Motor neuron (in vitro differentiated cells): Measurements from ENCODE around the gene UBXN2A. TPM values are rescaled to one million over a fixed set of nuclear protein-coding genes. Genes with fewer than 3 reads are reported as not detected.

ENCODE experiments used
- ATAC-seq, 8 experiments: fragments of 200-7000 bp; cut with Tn5 transposase; replicated peaks in 6 of 8; 2 replicates each; pipeline ENCODE4 v1.8.0; 2021; ENCODE audit warnings: mild to moderate bottlenecking in 8 of 8, moderate library complexity in 8 of 8
- H3K27ac ChIP-seq, 2 donors: fragments of 250-450 bp; sonication (Bioruptor Pico); 2 replicates each; pipeline ENCODE4 v1.9.0; 2021; ENCODE audit warnings: antibody characterized with exemption in 2 of 2, mild to moderate bottlenecking in 2 of 2, moderate library complexity in 1 of 2
- H3K4me1 ChIP-seq, 2 donors: fragments of 250-450 bp; sonication (Bioruptor Pico); replicated peaks in 1 of 2; 2 replicates each; pipeline ENCODE4 v1.6.1; 2021; ENCODE audit warnings: antibody characterized with exemption in 2 of 2, mild to moderate bottlenecking in 2 of 2, moderate library complexity in 1 of 2
- H3K4me3 ChIP-seq, 5 donors: fragments of 250-450 bp; sonication (Bioruptor Pico); 2 replicates each; pipeline ENCODE4 v1.9.0; 2021; ENCODE audit warnings: antibody characterized with exemption in 5 of 5, mild to moderate bottlenecking in 5 of 5, moderate library complexity in 4 of 5
- WGBS, 10 experiments: fragments of 450-650 bp; shearing (Covaris generic); methylation state at CpG; one replicate each; pipeline ENCODE4 v1.0.0; 2022; 5-methylcytosine and 5-hydroxymethylcytosine counted together
- in situ Hi-C, 9 experiments: fragments of 400-800 bp; cut with MboI; loops; one replicate each; pipeline ENCODE4 v1.15.0; 2021; ENCODE audit warnings: low sequenced_read_pairs in 9 of 9, low pct_unique_long_range_greater_than_20kb in 2 of 9; ENCODE audit not compliant: unreplicated experiment in 9 of 9
- total RNA-seq, 8 experiments: library from RNA; unstranded; fragments of 300-600 nt; gene quantifications; 2 replicates each; pipeline versions ENCODE4 v1.2.3 to v1.2.4, GENCODE V29; 2022

The UBXN2A gene
- total RNA-seq, 8 experiments from 2014 or later: 12.7 to 18.2 (median 14.1) TPM

DNA sequence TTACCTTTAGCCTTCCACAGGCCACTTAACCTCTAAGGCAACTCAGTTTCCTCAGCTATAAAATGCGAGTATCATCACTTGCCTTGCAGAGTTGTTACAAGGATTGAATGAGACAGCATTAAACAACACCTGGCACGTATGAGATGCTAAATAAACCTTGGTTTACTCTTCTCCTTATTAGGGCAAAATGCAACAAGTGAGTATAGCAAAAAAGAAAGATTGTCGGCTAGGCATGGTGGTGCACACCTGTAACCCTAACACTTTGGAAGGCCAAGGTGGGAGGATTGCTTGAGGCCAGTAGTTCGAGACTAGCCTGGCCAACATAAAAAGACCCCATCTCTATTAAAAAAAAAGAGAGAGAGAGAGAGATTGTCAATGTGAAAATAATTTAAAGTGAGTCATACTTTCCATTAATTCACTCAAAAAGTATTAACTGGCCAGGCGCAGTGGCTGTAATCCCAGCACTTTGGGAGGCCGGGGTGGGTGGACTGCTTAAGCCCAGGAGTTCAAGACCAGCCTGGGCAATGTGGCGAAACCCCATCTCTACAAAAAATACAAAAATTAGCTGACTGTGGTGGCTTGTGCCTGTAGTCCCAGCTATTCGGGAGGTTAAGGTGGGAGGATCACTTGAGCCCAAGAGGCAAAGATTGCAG, 21.3 kb upstream of the UBXN2A start:
- Histone ChIP-seq H3K4me3 (no peak overlapping the region), H3K4me1 (no peaks in the 10 kb centered on the region), H3K27ac (no peak overlapping the region)
- in situ Hi-C loops: no loop called here
- ATAC-seq: no peak
- 67 to 100% (median 93%) methylated on average over 1 to 8 of the region's 8 CpGs; no CpG with 5 or more reads in 2 of the 10 experiments for WGBS, 10 experiments

DNA sequence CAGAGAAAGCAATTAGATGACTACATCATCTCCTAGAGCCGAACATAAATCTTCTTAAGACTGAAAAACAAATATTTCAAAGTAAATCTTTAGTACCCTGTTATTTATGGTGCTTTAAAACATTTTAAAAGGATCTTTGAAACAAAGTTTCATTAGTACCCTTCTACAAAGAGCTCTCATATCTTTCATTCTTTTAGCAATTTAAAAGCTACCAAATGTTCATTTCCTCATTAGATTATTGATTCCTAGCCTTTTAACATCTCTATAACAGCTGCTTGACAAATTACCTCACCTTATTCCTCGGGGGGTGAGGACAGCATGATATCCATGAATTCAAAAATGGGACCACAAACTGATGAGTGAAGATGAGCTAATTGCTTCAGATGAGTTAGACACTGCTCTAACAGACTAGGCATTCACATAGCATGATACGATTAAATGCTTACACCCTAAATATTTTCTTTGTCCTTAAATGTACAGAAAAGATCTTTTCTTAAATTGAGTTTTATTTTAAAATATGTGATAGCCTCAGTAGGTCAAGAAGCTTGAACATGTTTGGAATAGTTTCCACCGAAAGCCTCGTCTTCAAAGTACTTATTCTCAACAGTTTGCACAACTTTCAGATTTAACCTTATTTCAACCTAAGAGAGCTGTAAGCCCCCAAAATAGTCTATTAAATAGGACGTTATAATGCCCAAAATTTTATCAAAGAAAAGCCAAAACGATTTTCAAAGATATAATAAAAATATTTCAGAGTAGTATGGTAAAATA, 15.5 kb upstream of the UBXN2A start:
- Histone ChIP-seq H3K27ac (no peak overlapping the region), H3K4me1 (peaks cover 3 to 18% of the 10 kb centered on the region in 2 donors), H3K4me3 (peak overlapping the region; percentile 61 to 95 (median 74))
- WGBS, 10 experiments: 0 to 45% (median 30%) methylated on average over 1 to 7 of the region's 7 CpGs
- peak in 1 of 8 experiments; percentile 8 for ATAC-seq
- in situ Hi-C loops: loop anchor here in 1 of 9 experiments (25.0 kb wide), 1 partner anchor 138 kb away; no protein-coding TSS in a partner anchor

DNA sequence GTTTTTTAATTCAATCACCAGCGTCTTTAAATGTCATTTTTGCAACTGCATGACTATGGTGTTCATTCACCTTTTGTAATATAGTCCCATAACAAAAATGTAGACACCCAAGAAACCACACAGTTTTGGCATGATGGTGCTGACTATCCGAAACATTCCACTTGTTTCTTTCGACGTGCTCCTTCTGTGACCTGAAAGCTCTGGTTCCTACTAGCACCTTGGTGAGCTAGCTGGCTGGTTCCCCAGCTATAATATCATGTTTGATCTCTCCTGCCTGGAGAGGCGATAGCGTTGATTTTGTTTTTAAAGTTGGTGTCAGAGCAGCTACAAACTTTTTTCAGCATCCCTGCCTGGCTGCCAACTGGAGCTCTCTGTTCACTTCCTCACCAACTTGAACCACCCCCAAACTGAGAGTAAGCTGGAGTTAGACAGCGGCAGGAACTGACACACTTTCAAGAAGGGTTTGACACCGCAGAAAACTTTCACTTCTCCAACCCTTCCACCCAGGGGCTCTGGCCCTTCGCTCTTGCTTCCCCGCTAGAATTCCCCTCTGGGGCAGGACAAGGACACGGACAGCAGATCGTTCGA, 14.5 kb upstream of the UBXN2A start:
- 0 to 20% (median 1%) methylated on average over 1 to 11 of the region's 13 CpGs; no CpG with 5 or more reads in 1 of the 10 experiments for WGBS, 10 experiments
- H3K4me3 ChIP-seq: peak overlapping the region; percentile 61 to 95 (median 74)
- H3K27ac ChIP-seq: peak overlapping the region; percentile 93 to 96
- in situ Hi-C loops: loop anchor here in 1 of 9 experiments (25.0 kb wide), 1 partner anchor 137 kb away; no protein-coding TSS in a partner anchor
- peaks cover 3 to 18% of the 10 kb centered on the region in 2 donors for H3K4me1 ChIP-seq
- ATAC-seq: peak in 7 of 8 experiments; percentile 0 to 22 (median 2)

DNA sequence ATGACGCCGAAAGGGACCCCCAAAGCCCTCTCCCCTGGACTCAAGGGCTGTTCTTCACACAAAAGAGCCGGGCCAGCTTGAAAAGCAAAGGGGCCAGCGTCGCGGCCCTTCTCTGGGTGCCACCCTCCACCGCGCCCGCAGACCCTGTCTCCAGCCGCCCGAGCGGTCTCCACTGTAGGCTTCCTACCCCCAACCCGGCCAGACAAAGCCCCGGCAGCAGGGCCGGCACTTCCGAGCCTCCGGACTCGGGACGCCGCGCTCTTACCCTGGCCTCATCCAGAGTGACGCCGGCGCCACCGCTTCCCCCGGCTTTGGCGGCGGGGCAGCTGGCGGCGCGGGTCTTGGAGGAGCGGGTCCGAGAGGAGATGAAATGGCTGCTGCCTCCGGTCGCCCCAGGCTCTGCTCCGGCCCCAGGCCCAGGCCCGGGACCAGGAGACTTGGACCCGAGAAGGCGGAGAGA, 13.9 kb upstream of the UBXN2A start:
- ATAC-seq: peak in 7 of 8 experiments; percentile 11 to 35 (median 31)
- peak overlapping the region; percentile 61 to 95 (median 74) for H3K4me3 ChIP-seq
- 0 to 10% (median 3%) methylated on average over 2 to 9 of the region's 39 CpGs; no CpG with 5 or more reads in 7 of the 10 experiments for WGBS, 10 experiments
- peak overlapping the region; percentile 93 to 96 for H3K27ac ChIP-seq
- in situ Hi-C loops: loop anchor here in 1 of 9 experiments (25.0 kb wide), 1 partner anchor 136 kb away; no protein-coding TSS in a partner anchor
- peaks cover 3 to 18% of the 10 kb centered on the region in 2 donors for H3K4me1 ChIP-seq

DNA sequence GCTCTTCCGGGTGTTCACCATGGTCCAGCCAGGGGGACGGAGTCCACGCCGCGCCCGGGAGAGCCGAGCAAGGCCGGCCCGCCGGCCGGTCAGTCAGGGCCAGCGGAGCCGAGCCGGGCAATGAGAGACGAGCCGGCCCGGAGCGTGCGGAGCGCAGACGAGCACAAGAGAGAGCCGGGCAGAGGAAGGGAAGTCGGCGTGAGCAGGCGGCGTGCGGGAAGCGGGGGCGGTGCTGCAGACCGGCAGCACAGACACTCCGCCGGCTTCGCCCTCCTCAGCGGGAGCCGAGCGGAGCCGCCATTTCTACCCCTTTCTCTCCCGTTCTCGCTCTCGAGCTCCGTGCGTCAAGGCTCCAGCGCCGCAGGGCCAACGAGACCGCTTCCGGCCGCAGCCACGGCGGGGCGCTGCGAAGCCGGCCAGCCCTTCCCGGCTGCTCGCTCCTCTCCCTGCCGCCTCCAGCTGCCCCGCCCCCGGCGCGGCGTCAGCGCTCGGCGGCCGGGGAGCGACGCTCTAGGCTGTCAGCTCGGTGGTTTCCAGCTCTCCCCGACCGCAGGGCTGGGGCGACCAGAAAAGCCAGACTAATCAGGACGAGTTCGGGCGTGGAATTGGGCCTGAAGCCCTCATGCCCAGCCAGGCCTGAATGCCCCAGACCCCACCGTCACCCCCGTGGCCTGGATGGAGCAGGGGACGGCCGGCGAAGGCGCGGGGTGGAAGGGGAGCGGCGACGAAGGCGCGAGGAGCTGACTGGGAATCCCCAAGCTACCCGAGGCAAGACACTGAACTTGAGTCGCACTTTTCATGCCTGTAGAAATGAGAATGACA, 13.3 kb upstream of the UBXN2A start, which contains the start of gene ATAD2B:
Gene ATAD2B, minus strand, starts transcription at position 374 of the 822 bp plus-strand sequence. Its CDS starts 353 bp downstream, at position 21.
- peak within 1 kb of the TSS; percentile 93 to 96 for H3K27ac ChIP-seq
- in situ Hi-C loops: loop anchor here in 1 of 9 experiments (25.0 kb wide), 1 partner anchor 135 kb away; no protein-coding TSS in a partner anchor
- H3K4me3 ChIP-seq: peak within 1 kb of the TSS; percentile 61 to 95 (median 74)
- peaks cover 3 to 18% of the 10 kb centered on the region in 2 donors for H3K4me1 ChIP-seq
- peak; percentile 82 to 93 (median 90) for ATAC-seq
- 0% methylated on average over 1 to 13 of the region's 88 CpGs; no CpG with 5 or more reads in 4 of the 10 experiments for WGBS, 10 experiments

- H3K27ac ChIP-seq: no peak overlapping the region
- WGBS, 10 experiments: 17 to 100% (median 82%) methylated on average over 1 of the region's 1 CpG; no CpG with 5 or more reads in 5 of the 10 experiments
- H3K4me1 ChIP-seq: no peaks in the 10 kb centered on the region
- no peak overlapping the region for H3K4me3 ChIP-seq
- ATAC-seq: peak in 3 of 8 experiments; percentile 29 to 77 (median 31)
- in situ Hi-C loops: loop anchor here in 1 of 9 experiments (25.0 kb wide), 1 partner anchor 128 kb away; no protein-coding TSS in a partner anchor
Measured at GRCh38 chr2:23934259-23934658, 6.0 kb upstream of the UBXN2A start.

DNA sequence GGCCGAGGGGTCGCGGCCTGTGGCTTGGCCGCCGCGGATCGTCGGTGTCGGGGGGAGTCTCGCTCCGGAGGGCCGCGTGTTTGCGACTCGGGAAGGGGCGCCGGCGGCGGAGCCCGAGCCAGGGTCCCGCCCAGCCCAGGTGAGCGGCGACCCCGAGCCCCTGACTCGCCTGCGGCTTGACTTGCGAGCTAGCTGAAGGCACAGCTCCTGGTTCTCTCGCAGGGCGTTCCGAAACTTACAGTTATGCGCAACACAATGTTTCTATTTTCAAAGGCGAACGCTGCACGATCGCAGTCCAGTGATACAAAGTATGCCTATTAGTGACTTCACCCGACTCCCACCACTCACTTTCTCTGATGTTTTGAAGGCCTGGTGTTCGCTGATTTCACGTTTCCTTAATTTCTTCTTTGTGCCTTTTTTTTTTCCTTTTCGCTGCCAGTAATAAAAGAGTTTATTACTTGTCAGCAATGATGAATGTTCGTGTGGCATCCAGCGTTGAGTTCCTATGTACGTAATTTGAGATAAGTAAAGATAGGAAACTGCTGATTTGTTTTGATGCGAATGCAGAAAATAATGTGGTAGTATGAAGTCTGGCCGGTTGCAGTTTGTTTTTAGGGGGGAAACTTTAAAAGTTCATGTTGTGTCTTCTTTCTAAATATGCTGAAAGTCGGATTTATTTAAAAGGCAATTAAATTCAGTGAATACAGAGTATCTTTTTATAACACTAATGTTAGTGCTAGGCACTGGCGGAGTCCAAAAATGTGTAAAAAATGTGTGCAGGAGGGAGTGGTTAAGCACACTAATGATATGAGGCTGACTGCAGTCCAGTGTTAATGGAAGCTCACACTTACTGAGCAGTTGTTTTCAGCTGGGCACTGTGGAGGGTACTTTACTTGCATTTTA, 706 bp downstream of the UBXN2A start:
- peak overlapping the region; percentile 61 to 83 (median 69) for H3K4me3 ChIP-seq
- peak in 5 of 8 experiments; percentile 8 to 65 (median 64) for ATAC-seq
- peak overlapping the region; percentile 51 to 83 for H3K27ac ChIP-seq
- peaks cover 7 to 8% of the 10 kb centered on the region in 2 donors for H3K4me1 ChIP-seq
- 0 to 12% (median 3%) methylated on average over 2 to 22 of the region's 46 CpGs for WGBS, 10 experiments
- in situ Hi-C loops: loop anchor here in 1 of 9 experiments (25.0 kb wide), 1 partner anchor 121 kb away; no protein-coding TSS in a partner anchor

DNA sequence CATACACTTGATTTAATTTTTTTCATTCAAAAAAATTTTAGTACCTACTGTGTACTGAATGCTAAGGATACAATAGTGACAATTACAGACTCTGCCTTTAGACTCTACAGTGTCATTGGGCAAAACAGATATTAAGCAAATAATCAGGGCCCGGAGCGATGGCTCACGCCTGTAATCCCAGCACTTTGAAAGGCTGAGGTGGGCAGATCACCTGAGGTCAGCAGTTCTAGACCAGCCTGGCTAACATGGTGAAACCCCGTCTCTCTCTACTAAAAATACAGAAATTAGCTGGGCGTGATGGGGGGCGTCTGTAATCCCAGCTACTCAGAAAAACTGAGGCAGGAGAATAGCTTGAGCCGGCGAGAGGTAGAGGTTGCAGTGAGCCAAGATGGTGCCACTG, 1.4 kb downstream of the UBXN2A start:
- Histone ChIP-seq H3K4me3 (peak overlapping the region; percentile 61 to 83 (median 69)), H3K4me1 (peaks cover 7 to 8% of the 10 kb centered on the region in 2 donors), H3K27ac (no peak overlapping the region)
- in situ Hi-C loops: loop anchor here in 1 of 9 experiments (25.0 kb wide), 1 partner anchor 121 kb away; no protein-coding TSS in a partner anchor
- 61 to 100% (median 84%) methylated on average over 2 to 7 of the region's 8 CpGs; no CpG with 5 or more reads in 2 of the 10 experiments for WGBS, 10 experiments
- ATAC-seq: no peak

DNA sequence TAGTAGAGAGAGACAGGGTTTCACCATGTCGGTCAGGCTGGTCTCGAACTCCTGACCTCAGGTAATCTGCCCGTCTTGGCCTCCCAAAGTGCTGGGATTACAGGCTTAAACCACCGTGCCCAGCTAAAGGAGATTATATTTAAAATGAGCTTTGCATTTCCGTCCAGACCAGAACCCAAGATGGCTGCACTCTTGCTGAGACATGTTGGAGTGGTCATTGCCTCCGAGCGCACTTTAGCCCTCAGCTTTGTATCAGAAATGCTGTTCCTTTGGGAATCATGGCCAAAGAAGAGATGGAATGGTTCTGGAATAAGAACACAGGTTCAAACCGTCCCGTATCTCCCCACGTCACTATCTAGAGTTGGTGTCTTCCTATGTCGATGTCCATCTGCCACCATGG, 3.4 kb downstream of the UBXN2A start:
- no peak for ATAC-seq
- H3K4me1 ChIP-seq: peaks cover 7 to 8% of the 10 kb centered on the region in 2 donors
- no peak overlapping the region for H3K27ac ChIP-seq
- WGBS, 10 experiments: 100% methylated on average over 1 to 5 of the region's 11 CpGs; no CpG with 5 or more reads in 5 of the 10 experiments
- H3K4me3 ChIP-seq: no peak overlapping the region
- in situ Hi-C loops: loop anchor here in 1 of 9 experiments (25.0 kb wide), 1 partner anchor 119 kb away; no protein-coding TSS in a partner anchor

- H3K27ac ChIP-seq: no peak overlapping the region
- H3K4me1 ChIP-seq: peaks cover 7 to 8% of the 10 kb centered on the region in 2 donors
- WGBS, 10 experiments: 90 to 100% (median 100%) methylated on average over 1 of the region's 1 CpG; no CpG with 5 or more reads in 7 of the 10 experiments
- in situ Hi-C loops: loop anchor here in 1 of 9 experiments (25.0 kb wide), 1 partner anchor 118 kb away; no protein-coding TSS in a partner anchor
- no peak overlapping the region for H3K4me3 ChIP-seq
- no peak for ATAC-seq
Measured at GRCh38 chr2:23944527-23944926, 4.3 kb downstream of the UBXN2A start.

- H3K27ac ChIP-seq: no peak overlapping the region
- in situ Hi-C loops: loop anchor here in 1 of 9 experiments (25.0 kb wide), 1 partner anchor 117 kb away; no protein-coding TSS in a partner anchor
- no peak overlapping the region for H3K4me3 ChIP-seq
- peaks cover 3 to 8% of the 10 kb centered on the region in 2 donors for H3K4me1 ChIP-seq
- no peak for ATAC-seq
Measured at GRCh38 chr2:23944976-23945375, 4.7 kb downstream of the UBXN2A start.
